ENCODE measurements around the gene ARMC8. TPM values are rescaled to one million over a fixed set of nuclear protein-coding genes. Genes with fewer than 3 reads are reported as not detected.

Gene ARMC8
- total RNA-seq, 1 donor from 2014 or later = 46.0 TPM

GRCh38 chr3:138238711-138239110 is 51.6 kb downstream of the ARMC8 start:
- Mint-ChIP-seq H3K4me3 (no peak overlapping the region), H3K27me3 (no peaks in the 10 kb centered on the region), H3K36me3 (ENCODE audit: low read depth) (peaks cover 24% of the 10 kb centered on the region), H3K4me1 (peaks cover 7% of the 10 kb centered on the region), H3K27ac (no peak overlapping the region), H3K9me3 (no peaks in the 10 kb centered on the region)
- DNase-seq = no peak
- intact Hi-C loops (cut with micrococcal nuclease) = no loop called here

DNA sequence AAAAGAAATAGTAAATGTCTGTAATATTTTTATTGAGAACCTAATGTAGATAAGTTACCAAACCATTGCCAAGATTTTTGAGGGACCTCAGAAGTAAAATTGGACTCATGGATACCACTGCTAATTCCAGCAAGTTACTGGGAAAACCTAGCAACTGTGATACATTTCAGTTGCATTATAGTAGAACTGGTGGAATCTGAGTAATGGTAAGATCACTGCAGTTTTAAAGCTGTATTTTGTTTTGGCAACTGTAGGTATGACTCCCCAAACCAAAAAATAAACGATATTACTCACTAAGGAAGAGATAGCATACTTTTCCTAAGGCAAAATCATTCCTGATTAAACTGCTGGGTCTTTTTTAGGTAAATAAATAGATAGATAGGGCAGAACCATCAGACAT is 54.0 kb downstream of the ARMC8 start:
- DNase-seq = no peak
- no peaks in the 10 kb centered on the region for H3K4me1 Mint-ChIP-seq
- no peaks in the 10 kb centered on the region for H3K27me3 Mint-ChIP-seq
- no peak overlapping the region for H3K27ac Mint-ChIP-seq
- H3K9me3 Mint-ChIP-seq = no peaks in the 10 kb centered on the region
- H3K36me3 Mint-ChIP-seq (ENCODE audit: low read depth) = peaks cover 30% of the 10 kb centered on the region
- intact Hi-C loops (cut with micrococcal nuclease) = no loop called here
- no peak overlapping the region for H3K4me3 Mint-ChIP-seq

GRCh38 chr3:138241676-138242075 is 54.6 kb downstream of the ARMC8 start:
- Mint-ChIP-seq H3K4me3 (no peak overlapping the region), H3K27me3 (no peaks in the 10 kb centered on the region)
- intact Hi-C loops (cut with micrococcal nuclease) = no loop called here

DNA sequence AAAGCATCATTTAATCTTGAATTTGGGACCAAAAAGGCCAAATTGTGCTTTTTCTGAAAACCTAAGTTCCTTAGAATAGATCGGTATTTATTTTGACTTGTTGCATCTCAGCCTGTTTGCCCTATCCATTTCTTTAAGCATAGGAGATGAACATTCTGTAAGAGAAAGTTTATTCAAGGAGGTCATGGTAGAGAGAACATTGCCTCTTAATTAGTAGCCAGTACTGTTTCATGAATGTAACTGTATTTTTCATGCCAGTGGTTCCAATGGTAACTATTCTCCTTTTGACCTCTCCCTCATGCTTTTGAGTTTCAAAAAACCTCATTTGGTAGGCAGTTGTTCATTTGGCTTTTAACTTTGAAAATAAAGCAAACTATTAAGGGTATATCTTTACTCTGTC is 55.4 kb downstream of the ARMC8 start:
- Mint-ChIP-seq H3K36me3 (ENCODE audit: low read depth) (peaks cover 31% of the 10 kb centered on the region), H3K27me3 (no peaks in the 10 kb centered on the region), H3K9me3 (no peaks in the 10 kb centered on the region), H3K4me3 (no peak overlapping the region), H3K27ac (no peak overlapping the region), H3K4me1 (no peaks in the 10 kb centered on the region)
- no peak for DNase-seq
- intact Hi-C loops (cut with micrococcal nuclease) = no loop called here

More at GRCh38 chr3:138241676-138242075, 54.6 kb downstream of the ARMC8 start:
- Mint-ChIP-seq H3K36me3 (ENCODE audit: low read depth) (peaks cover 29% of the 10 kb centered on the region), H3K27ac (no peak overlapping the region), H3K4me1 (no peaks in the 10 kb centered on the region), H3K9me3 (no peaks in the 10 kb centered on the region)
- no peak for DNase-seq

- no peaks in the 10 kb centered on the region for H3K4me1 Mint-ChIP-seq
- H3K27ac Mint-ChIP-seq = no peak overlapping the region
- H3K9me3 Mint-ChIP-seq = no peaks in the 10 kb centered on the region
- peaks cover 45% of the 10 kb centered on the region for H3K36me3 Mint-ChIP-seq (ENCODE audit: low read depth)
- intact Hi-C loops (cut with micrococcal nuclease) = no loop called here
- H3K27me3 Mint-ChIP-seq = no peaks in the 10 kb centered on the region
- no peak for DNase-seq
- no peak overlapping the region for H3K4me3 Mint-ChIP-seq
Measured at GRCh38 chr3:138245026-138245425, 57.9 kb downstream of the ARMC8 start.

DNA sequence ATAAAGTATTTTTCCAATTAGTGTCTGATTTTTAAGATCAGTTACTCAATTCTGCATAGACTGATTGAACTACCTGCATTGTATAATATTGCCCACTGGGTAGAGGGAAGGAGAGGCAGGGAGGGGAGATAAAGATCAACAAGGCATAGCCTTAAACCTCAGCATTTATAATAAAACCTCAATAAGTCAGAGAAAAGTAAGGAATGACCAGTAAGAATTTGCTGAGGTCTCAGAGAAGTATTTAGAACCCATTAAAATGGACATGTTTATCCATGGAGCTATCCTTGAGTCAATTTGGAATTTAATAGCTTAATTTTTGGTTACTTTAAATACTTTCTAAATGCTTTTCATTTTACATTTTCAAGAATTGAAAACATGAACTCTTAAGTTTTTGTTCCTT is 62.5 kb downstream of the ARMC8 start:
- Mint-ChIP-seq H3K27me3 (no peaks in the 10 kb centered on the region), H3K36me3 (ENCODE audit: low read depth) (peaks cover 35% of the 10 kb centered on the region), H3K27ac (no peak overlapping the region), H3K4me1 (no peaks in the 10 kb centered on the region), H3K4me3 (no peak overlapping the region), H3K9me3 (no peaks in the 10 kb centered on the region)
- intact Hi-C loops (cut with micrococcal nuclease) = no loop called here
- no peak for DNase-seq

GRCh38 chr3:138253609-138254008 is 66.5 kb downstream of the ARMC8 start:
- Mint-ChIP-seq H3K27me3 (no peaks in the 10 kb centered on the region), H3K27ac (no peak overlapping the region), H3K4me1 (peaks cover 5% of the 10 kb centered on the region), H3K36me3 (ENCODE audit: low read depth) (peaks cover 10% of the 10 kb centered on the region), H3K9me3 (no peaks in the 10 kb centered on the region), H3K4me3 (no peak overlapping the region)
- DNase-seq = no peak
- intact Hi-C loops (cut with micrococcal nuclease) = no loop called here

- H3K27me3 Mint-ChIP-seq = no peaks in the 10 kb centered on the region
- H3K4me1 Mint-ChIP-seq = peaks cover 5% of the 10 kb centered on the region
- no peaks in the 10 kb centered on the region for H3K9me3 Mint-ChIP-seq
- H3K36me3 Mint-ChIP-seq (ENCODE audit: low read depth) = peaks cover 7% of the 10 kb centered on the region
- DNase-seq = no peak
- intact Hi-C loops (cut with micrococcal nuclease) = no loop called here
- no peak overlapping the region for H3K27ac Mint-ChIP-seq
- no peak overlapping the region for H3K4me3 Mint-ChIP-seq
Measured at GRCh38 chr3:138254216-138254615, 67.1 kb downstream of the ARMC8 start.

DNA sequence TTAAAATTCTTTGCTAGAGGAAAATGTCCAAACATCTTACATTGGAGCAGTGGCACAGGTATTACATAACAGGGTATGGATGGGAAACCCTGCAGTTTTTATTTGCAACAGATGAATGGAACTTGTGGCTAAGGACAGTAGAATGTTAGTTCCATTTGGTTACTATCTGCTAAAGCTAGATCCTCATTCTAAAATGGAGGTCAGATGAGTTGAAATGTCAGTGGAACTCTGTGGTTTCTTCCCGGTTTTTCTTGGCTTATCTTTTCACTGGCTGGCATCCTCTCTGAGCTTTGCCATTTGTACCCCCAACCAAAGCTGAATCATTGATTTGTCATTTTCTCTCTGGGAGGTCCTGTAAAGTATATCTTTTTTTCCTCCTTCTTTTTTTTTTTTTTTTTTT is 68.9 kb downstream of the ARMC8 start:
- Mint-ChIP-seq H3K27me3 (no peaks in the 10 kb centered on the region), H3K27ac (no peak overlapping the region), H3K4me1 (peaks cover 5% of the 10 kb centered on the region), H3K9me3 (no peaks in the 10 kb centered on the region), H3K36me3 (ENCODE audit: low read depth) (peaks cover 7% of the 10 kb centered on the region), H3K4me3 (no peak overlapping the region)
- DNase-seq = no peak
- intact Hi-C loops (cut with micrococcal nuclease) = no loop called here

- Mint-ChIP-seq H3K4me1 (peaks cover 5% of the 10 kb centered on the region), H3K36me3 (ENCODE audit: low read depth) (peaks cover 7% of the 10 kb centered on the region), H3K9me3 (no peaks in the 10 kb centered on the region), H3K4me3 (no peak overlapping the region), H3K27ac (no peak overlapping the region), H3K27me3 (no peaks in the 10 kb centered on the region)
- no peak for DNase-seq
- intact Hi-C loops (cut with micrococcal nuclease) = no loop called here
Measured at GRCh38 chr3:138257986-138258385, 70.9 kb downstream of the ARMC8 start.

DNA sequence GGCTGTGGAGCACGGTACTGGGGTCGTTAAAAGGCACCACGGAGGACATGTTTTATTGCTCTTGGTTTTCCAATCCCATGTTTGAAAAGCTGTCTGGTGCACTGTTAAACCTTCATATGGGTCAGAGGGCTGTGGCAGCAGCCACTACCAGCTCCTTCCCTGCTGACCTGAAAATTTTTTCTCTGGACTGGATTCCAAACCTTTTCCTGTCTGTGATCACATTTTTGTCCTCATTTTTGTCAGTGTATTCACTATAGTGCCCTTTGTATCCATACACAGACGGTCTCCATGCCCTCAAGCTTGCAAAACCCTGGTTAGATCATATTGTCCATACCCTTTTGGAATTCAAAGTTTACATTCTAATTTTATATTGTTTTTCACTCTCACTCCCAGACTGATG is 72.0 kb downstream of the ARMC8 start:
- H3K27ac Mint-ChIP-seq = no peak overlapping the region
- peaks cover 5% of the 10 kb centered on the region for H3K4me1 Mint-ChIP-seq
- intact Hi-C loops (cut with micrococcal nuclease) = no loop called here
- H3K27me3 Mint-ChIP-seq = no peaks in the 10 kb centered on the region
- H3K36me3 Mint-ChIP-seq (ENCODE audit: low read depth) = peaks cover 11% of the 10 kb centered on the region
- H3K9me3 Mint-ChIP-seq = no peaks in the 10 kb centered on the region
- no peak overlapping the region for H3K4me3 Mint-ChIP-seq
- DNase-seq = no peak

GRCh38 chr3:138260611-138261010 is 73.5 kb downstream of the ARMC8 start:
- Mint-ChIP-seq H3K27ac (no peak overlapping the region), H3K4me3 (no peak overlapping the region), H3K27me3 (no peaks in the 10 kb centered on the region), H3K9me3 (no peaks in the 10 kb centered on the region), H3K36me3 (ENCODE audit: low read depth) (peaks cover 14% of the 10 kb centered on the region), H3K4me1 (peaks cover 5% of the 10 kb centered on the region)
- intact Hi-C loops (cut with micrococcal nuclease) = no loop called here
- DNase-seq = no peak

DNA sequence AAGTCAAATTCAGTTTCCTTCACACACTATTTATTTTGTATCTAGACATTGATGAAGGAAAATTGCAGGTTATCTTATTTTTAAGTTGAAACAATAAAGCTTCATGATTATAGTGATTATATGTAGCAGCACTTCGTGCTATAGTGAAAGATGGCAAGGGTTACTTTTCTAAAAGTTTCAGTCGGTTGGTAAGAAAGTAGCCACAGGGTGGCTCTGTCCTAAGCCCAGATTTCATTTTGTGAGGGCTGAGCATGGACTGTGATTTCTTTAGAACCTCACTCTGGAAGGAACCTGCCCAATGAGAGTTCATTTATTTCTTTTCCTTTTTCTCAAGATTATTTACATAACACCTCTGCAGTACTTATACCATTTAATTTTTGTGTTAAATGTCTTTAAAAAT is 76.0 kb downstream of the ARMC8 start:
- H3K4me3 Mint-ChIP-seq = no peak overlapping the region
- H3K36me3 Mint-ChIP-seq (ENCODE audit: low read depth) = peaks cover 20% of the 10 kb centered on the region
- H3K27me3 Mint-ChIP-seq = no peaks in the 10 kb centered on the region
- no peak for DNase-seq
- no peaks in the 10 kb centered on the region for H3K9me3 Mint-ChIP-seq
- intact Hi-C loops (cut with micrococcal nuclease) = no loop called here
- peaks cover 2% of the 10 kb centered on the region for H3K4me1 Mint-ChIP-seq
- H3K27ac Mint-ChIP-seq = no peak overlapping the region

DNA sequence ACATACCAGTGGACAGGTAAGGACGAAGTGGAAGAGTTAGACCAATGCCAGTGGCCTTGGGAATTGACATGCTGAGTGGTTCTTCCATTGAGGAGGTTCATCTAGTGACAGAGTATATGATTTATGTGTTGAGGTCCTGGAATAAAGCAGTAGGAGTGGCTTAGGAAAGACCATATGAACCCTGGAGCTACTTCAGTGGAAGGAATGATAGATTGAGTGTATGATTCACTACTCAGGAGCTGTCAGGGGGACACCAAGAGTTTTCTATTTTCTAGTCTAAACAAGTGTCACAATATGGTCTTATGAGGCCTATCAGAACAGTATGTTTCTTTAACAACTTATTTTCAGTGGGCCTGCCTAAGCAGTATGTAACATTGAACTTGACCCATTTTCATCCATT is 78.6 kb downstream of the ARMC8 start:
- peaks cover 2% of the 10 kb centered on the region for H3K4me1 Mint-ChIP-seq
- no peak overlapping the region for H3K27ac Mint-ChIP-seq
- no peak for DNase-seq
- no peak overlapping the region for H3K4me3 Mint-ChIP-seq
- H3K27me3 Mint-ChIP-seq = no peaks in the 10 kb centered on the region
- H3K36me3 Mint-ChIP-seq (ENCODE audit: low read depth) = peaks cover 19% of the 10 kb centered on the region
- no peaks in the 10 kb centered on the region for H3K9me3 Mint-ChIP-seq
- intact Hi-C loops (cut with micrococcal nuclease) = no loop called here

DNA sequence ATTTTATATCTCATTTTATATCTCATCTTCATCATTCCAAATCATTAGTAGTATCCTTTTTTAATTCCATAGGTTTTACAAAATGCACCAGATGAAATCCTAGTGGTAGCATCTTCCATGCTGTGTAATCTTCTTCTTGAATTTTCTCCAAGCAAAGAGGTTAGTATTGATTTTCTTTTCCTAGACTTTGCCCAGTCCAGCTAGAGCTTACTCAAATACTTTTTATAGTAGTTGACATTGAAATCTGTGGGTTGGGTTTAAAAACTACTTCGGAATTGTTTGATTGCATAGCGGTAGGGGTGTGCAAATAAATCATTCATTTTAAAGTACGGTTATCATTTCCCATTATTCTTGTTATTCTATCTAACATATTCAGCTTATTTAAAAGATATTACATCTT is 80.0 kb downstream of the ARMC8 start:
- DNase-seq = no peak
- intact Hi-C loops (cut with micrococcal nuclease) = no loop called here
- H3K4me3 Mint-ChIP-seq = no peak overlapping the region

More for the DNA sequence above, 80.0 kb downstream of the ARMC8 start:
- H3K36me3 Mint-ChIP-seq (ENCODE audit: low read depth) = peaks cover 25% of the 10 kb centered on the region
- H3K27me3 Mint-ChIP-seq = no peaks in the 10 kb centered on the region
- H3K27ac Mint-ChIP-seq = no peak overlapping the region
- H3K9me3 Mint-ChIP-seq = no peaks in the 10 kb centered on the region
- H3K4me1 Mint-ChIP-seq = peaks cover 7% of the 10 kb centered on the region

Measured in activated CD4-positive, alpha-beta T cell treated with anti-CD3 and anti-CD28 coated beads, Interleukin-2, amount 10 ng/mL, durations not matched to agents 24 days and 14 days (primary cell).